ENCODE results near the gene ACOXL.

Gene ACOXL

DNA sequence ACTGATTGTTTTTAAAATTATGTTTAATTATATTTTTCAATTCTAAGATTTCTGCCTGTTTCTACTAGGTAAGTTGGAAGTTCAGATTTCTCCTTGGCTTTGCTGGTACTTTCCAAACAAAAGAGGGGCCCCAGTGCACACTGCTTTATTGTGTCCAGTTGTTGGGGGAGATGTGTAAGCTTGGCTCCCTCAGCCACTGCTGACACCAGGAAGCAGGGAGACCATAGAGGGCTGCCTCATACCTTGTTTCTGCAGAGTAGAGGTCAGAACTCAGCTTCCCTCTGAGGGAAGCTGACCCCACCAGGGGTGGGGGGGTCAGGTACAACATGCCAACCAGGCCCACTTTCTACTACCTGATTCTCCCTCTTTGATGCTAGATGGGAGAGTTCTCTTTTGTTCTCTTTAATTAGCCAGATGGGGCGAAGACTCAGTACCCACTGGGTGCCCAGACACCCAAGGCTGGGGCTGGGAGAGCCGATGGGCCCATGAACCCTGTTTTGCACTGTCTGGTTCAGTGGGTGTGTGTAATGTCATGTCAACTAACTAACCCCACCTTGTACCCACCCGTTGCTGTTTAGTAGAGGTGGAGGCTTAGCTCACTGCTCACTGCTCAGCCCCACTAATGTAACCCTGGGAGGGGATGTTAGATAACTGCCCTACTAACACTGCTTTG lies 403.0 kb downstream of the ACOXL start:
- DNase-seq (ENCODE audit: low read depth in 2 of 2): no peak

DNA sequence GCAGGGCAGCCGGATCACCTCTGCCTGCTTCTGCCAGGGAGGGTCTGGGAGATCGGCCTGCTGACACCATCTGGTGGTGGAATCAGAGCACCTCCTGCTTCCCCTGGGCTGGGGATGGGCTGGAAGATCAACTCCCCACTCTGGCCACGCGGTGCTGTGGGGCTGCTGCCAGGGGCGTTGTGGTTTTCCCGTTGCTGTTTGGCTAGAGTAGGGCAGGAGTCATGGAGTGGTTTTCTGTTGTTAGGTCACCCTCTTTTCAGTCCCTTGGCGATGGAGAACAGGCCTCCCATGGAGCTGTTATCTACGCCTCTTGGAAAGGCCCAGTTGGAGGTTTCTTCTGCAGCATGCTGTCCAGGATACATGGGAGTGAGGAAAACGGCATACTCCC lies 403.5 kb downstream of the ACOXL start:
- DNase-seq (ENCODE audit: low read depth in 2 of 2): no peak

DNA sequence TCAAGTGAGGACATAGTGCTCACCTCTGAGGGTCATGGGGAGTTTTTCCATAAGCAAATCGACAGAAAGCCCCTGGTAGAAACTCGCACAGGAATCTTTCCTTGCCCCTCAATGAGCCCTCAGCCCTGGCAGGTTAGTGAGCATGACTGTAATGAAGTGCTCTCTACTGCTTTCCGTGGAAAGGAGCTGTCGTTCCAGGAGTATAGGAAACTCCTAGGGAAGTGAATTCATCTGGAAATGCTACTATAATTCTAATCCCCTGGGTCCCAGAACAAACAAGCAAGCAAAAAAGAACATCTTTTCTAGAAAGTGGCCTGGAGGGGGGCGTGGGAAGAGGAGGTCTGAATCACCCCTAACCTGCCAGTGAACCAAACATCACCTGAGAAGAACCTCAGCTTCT lies 406.5 kb downstream of the ACOXL start:
- DNase-seq (ENCODE audit: low read depth in 2 of 2): no peak

DNA sequence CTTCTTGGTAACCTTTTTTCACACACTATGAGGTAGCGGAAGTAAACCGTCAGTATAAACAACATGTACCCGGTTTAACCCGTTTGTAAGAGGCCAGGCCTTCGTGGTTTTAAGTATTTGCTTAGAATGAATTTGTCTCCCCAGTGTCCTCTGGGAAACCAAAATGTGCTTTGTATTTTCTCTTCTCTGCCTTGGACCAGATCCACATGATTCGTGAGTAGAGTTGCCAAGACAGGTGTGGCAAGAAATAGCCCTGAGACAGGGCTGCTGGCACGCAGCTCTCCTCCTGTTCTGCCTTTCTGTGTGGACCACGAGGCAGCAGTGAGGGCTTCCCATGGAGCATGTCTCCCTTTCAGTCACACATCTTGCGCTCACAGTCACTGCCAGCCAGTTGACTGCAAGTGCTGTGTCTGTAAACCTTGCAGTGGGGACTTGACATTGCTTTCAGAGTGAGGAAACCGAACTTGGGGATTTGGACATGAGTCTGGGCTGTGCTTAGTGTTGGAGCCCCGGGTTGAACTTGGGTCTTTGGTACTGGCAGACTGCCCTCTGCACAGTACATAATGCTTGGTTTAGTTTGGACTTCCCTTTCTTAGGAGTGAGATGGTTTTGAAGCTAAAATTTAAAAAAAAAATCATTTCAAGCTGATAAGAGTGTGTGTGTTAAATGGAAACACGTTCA lies 407.4 kb downstream of the ACOXL start:
- DNase-seq (ENCODE audit: low read depth in 2 of 2): no peak

DNA sequence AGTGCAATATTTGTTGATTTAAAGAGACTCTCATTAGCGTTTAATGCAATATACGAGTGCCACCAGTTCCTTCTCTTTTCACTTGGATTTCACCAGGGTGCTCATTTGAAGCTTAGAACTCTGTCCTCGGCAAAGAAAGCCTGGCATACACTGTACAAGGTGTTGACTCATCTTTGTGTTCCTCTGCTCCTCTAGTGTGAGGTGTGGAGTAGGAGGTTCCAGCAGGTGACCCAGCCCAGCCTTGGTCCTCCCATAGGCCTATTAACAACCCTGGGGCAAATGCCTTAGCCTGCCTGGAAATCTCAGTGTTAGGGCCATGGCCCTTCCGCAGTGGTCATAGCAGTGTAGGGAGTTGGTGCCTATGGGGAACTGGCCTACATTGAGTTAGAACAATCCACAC lies 408.4 kb downstream of the ACOXL start:
- DNase-seq (ENCODE audit: low read depth in 2 of 2): no peak

DNA sequence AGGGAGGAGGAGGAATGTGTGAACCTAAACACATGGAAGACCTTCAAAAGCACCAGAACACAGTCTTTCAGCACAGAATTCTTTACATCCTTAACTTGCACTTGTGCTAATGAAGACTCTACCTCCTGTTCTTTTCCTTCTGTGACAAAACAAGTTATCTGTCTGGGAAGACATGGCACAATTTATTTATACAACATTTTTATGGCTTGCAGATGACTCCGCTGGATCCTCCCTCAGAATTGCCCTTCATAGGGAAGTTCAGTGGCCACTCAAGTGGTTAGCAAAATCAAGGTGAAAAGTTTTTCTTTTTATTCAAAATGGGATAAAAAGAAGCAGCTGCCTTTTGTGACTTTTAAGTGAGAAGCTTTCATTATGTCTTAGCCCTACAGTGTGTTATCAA lies 409.7 kb downstream of the ACOXL start:
- DNase-seq (ENCODE audit: low read depth in 2 of 2): no peak

DNA sequence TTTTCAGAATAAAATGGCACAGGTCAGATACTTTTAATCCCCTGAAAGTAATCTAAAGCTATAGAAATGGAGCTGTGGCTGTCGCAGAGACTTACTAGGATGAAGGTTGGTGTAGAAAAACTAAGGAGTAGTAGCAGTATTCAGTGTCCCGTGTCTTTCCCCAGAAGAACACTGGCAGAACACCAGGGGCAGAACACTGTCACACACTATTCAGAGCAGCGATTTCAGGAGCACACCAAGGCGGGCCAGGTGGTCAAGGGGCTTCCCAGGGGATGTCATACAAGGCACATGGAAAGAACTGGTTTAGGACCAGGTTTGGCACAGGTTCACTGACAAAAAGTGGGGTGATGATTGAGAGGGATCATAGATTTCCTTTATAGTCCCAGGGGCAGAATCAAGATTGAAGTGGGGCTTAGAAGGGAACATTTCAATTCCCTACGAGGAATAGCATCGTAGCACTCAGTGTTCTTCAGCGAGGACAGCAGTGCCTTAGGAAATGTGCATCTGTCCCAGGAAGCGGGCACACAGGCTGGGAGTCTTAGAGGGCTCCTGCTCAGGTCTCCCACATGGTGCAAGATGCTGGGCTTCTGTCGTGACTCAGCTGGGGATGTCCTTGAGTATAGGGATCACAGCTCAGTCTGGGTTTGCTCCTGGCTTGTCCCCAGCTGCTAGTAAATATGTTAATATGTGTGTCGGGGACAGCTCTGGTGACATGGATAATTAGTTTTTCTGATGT lies 410.9 kb downstream of the ACOXL start:
- DNase-seq (ENCODE audit: low read depth in 2 of 2): no peak

DNA sequence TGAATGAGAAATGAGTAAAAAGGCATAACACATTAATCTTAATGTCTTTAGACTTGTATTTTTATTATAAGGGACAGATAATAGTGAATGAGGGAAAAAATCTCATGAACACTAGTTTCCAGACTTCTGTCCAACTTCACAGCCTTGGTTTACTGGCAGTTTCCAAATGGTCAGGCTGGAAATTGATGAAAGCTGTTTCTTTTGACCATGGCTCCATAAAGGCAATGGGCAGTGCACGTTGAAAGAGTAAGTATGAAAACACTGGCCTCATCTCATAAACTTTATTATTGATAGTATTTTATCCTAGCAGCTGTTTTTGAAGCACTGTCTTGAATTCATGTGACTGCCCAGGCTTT lies 411.4 kb downstream of the ACOXL start:
- DNase-seq (ENCODE audit: low read depth in 2 of 2): no peak

DNA sequence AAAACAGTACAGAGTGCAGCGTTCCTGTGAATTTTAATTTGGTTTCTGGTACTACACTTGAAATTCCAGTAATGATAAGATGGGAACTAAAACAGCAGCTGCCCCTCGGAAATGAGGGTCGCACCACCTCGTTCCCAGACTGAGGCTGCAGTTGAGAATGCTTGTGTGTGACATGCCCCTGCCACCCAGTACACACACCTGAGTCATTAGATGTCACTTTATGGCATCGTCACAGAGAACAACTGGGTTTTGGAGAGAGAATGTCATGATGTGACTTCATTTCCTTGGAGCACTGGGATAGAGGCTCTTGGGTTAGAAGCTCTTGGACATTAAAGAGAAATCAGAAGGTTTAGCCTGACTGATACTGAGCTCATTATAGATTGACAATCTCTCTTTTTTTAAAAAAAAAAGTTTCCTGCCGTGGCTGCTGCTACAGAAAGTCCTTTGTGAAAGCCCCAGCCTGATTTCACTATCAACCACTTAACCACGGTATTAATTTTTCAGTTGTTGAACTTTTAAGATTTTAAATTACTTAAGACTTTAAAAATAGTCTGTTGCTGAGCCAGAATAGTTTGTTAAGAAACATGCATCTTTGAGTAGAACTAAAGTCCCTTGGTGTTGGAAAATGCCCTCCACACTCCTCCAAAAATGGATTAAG lies 412.9 kb downstream of the ACOXL start:
- no peak for DNase-seq (ENCODE audit: low read depth in 2 of 2)

DNA sequence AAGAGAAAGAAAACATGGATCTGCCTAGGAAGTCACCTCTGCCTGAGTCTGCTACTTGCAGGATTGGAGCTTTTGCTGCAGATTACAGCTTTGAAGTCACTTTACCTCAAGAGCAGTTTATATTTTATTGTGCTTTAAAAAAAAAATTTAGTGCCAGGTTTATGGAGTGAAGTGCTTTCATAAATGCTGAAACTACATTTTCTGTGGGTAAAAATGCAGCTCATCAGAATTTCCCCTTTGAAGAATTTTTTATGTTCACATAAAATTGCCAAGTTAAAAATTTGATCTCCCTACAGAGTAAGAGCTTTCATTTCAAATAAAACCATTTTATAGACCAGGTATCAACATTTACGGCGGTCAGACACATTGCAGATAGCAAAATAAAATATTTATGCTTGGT lies 413.6 kb downstream of the ACOXL start:
- DNase-seq (ENCODE audit: low read depth in 2 of 2): no peak

DNA sequence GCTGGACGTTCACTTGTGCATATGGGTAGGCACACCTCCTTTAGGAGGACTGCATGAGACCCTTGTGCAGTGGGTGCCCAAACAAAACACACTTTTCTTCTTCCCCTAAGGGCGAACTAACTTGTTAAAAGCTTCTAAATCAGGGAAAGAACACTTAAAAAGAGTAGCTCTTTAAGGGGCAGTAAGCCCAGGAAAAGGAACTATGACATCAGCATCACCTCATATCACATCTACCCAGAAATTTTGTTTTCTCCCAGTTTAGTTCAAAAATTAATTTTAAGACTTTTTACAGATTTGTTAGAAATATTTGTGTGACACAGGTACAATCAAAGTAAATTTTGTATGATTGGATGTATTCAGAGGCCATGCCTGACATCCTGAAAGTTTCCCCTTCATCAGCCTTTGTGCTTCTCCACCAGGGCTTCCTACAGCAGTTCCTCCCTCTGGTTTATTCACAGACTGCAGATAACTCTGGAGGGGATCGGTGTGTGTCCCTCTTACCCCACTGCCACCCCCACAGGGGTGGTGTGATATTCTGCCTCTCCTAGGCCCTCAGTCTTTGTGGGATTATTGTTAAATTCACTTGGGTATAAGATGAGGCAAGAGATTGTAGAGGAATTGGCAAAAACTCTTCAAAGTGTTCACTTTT lies 416.0 kb downstream of the ACOXL start:
- no peak for DNase-seq (ENCODE audit: low read depth in 2 of 2)

DNA sequence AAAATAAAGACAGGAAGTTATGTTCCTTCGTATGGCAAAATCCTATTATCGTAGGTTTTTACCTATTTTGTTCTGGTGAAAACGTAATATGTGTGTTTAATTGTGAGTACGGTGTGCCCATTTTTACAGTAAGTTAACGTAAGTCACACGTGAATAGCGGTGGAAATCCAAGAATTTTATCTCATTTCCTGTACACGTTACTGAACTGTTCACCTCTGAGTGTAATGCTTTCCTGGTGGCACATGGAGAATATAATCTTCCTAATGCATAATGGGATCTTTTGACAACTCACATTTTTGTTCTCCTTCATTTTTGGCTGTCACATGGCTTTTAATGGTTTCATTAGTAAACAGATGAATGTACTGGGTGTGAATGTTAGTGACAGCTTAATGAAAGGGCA lies 416.6 kb downstream of the ACOXL start:
- no peak for DNase-seq (ENCODE audit: low read depth in 2 of 2)

DNA sequence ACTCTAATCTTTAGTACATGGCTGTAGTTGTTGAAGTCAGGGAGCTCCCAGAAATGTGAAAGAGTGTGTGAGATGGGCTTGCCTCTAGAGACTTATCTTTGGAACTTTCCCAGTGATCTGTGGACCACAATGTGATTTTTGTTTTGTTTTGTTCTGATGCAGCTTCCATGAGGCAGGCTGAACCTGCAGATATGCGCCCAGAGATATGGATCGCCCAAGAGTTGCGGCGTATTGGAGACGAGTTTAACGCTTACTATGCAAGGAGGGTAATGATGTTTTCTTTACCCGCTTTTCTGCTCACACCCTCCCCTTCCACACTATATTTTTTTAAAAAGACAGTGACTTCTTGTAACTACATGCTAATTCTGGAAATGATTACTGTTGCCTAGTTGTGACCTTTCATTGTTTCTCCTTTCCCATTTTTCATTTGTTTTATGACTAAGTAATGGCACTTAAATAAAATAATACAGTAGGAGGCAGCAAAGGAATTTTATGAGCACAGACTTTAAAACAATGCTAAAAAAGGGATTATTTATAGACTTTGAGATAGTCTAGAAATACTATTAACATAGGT lies 417.6 kb downstream of the ACOXL start:
- no peak for DNase-seq (ENCODE audit: low read depth in 2 of 2)

DNA sequence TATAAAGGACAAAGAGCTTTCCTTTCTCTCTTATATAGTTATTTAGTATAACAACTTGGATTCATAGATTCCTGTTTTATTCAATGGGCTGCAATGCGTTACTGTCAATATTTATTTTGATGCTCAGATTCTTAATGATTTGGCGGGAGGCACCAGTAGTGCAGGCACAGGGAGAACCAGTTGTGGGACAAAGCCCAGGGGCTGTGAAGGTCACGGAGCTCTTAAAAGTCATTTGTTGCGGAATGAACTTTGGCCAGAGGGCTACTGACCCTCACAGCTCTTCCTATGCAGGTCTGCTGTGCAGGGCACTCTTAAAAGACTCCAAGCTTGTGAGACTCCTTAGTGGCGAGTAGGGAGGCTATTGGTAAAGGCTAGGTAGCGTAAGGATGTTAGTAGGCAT lies 422.4 kb downstream of the ACOXL start:
- no peak for DNase-seq (ENCODE audit: low read depth in 2 of 2)

DNA sequence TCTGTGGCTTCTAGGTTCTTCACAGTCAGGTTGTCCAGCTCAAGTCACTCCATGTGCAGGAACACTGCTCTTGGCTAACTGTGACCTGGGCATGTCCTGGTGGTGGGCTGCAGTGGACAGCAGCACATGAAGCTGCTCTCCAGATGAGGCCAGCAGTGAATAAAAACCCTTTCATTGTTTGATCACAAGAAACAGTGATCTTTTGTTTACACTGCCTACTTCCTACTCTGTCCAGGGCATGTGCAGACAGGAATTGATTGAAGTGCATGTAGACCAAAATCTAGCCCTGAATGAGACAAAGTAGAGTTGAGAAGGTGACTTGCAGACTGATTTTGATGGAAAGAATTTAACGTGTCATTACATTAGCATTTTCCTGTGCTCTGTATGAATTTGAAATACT lies 423.2 kb downstream of the ACOXL start:
- no peak for DNase-seq (ENCODE audit: low read depth in 2 of 2)

DNA sequence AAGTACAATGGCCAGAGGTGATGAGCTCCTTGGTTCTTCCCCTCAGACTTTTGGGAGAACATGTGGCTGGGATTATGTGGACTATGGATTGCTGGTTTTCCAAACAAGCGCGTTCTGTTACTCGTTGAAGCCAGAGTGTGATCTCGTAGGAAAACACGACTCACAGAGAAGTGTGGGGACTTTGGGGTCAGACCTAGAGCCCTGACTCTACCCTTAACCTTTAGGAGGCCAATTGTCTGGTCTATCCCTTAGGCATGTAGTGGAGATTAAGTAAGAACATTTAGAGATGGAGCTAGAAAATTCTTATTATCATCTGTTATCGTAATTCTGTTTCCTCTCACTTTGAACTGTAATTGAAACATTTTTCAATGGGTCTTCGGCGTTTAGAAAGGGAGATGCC lies 424.2 kb downstream of the ACOXL start:
- DNase-seq (ENCODE audit: low read depth in 2 of 2): no peak

DNA sequence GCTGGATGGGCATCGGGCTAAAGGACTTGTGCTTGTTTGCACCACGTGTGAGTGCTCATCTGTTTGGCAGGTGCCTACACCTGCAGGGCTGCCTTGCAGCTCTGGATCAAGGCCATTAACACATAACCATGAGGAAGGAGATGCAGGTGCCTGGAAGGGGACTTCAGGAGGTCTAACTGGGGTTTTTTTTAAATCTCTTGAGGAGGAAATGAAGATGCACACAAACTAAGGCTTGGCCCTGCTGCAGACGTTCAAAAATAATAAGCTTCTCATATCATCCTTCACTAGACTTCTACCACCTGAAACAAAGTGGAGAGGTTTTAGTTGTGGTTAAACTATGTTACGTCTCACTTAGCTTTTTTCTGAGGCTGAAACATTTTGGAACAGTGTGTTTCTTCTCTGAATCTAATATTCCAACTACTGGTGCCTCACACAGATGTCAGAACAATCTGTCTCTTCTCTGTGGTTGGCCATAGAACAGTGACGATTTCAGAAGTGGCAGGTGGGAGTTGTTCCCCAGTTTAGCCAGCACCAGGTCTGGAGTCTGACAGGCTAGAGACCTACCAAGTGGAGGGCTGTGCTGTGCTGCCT lies 424.8 kb downstream of the ACOXL start:
- no peak for DNase-seq (ENCODE audit: low read depth in 2 of 2)

DNA sequence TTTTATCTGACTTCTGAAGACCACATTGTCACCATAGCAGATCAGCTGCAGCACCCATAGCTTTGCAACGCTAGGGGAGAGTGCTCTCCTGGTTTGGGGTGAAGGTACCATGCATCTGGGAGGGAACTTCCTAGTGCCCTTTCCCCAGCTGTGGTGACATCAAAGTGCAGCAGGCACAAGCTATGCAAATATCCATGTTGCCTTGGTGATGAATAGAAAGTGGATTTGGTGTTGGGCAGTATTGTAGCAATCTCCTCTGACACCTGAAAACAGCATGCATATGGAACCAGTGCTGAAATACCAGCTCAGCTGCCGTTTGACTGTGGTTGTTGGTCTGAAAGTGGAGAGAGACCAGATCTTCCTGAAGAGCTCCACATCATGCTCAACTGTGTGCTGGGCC lies 425.4 kb downstream of the ACOXL start:
- no peak for DNase-seq (ENCODE audit: low read depth in 2 of 2)

DNA sequence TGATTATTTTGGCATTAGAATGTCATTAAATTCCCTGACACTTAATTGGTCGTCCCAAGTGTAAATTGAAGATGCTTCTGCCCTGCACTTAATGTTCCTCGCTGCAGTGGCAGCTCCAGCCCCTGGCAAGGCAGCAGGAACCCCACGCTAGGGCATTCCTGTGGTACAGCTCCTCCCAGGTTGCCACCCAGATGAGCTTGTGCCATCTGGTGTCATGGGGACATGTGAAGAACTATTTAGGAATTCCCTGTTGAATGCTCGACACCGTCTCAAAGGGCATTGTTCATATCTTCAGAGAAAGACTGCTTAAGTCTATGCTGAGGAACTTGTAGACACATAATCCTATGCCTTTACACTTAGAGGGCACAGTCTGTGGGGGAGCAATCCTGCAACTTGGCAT lies 427.3 kb downstream of the ACOXL start:
- no peak for DNase-seq (ENCODE audit: low read depth in 2 of 2)

DNA sequence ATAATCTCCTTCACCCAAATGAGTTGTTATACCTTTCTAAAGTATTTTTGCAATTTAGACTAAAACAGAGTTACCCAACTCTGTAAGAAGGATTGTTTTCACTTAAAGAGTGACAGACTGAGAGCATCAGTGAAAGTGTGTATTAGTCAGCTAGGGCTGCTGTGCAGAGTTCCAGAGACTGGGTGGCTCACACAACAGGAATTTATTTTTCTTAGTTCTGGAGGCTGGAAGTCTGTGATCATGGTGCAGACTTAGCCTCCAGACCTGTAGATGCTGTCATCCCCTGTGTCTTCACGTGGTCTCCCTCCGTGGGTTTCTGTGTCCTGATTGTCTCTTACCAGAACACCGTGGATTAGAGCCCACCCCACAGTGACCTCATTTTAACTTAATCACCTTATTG lies 428.4 kb downstream of the ACOXL start:
- DNase-seq (ENCODE audit: low read depth in 2 of 2): no peak

DNA sequence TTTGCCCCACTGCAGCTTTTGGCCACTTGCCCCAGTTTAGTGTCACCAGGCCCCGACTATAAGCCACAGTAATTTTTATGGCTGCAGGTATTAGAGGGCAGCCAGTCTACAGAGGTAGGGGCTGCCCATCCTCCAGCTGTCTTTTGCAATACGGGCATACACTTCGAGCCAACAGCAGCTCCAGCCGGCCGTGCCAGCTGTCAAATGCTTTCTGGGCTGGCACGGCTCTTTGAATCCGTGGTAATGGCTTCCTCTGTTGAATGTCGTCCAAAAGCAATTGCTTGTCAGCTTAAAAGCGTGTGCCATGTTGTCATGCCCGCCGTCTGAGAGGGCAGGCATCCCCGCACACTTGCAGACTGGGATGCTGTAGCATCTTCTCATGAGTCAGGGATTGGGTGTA lies 429.6 kb downstream of the ACOXL start:
- no peak for DNase-seq (ENCODE audit: low read depth in 2 of 2)
